ENCODE measurements around the gene MAL.
A peak's percentile ranks its signal among the peaks of the same experiment; 100 is the strongest.

The MAL gene

DNA sequence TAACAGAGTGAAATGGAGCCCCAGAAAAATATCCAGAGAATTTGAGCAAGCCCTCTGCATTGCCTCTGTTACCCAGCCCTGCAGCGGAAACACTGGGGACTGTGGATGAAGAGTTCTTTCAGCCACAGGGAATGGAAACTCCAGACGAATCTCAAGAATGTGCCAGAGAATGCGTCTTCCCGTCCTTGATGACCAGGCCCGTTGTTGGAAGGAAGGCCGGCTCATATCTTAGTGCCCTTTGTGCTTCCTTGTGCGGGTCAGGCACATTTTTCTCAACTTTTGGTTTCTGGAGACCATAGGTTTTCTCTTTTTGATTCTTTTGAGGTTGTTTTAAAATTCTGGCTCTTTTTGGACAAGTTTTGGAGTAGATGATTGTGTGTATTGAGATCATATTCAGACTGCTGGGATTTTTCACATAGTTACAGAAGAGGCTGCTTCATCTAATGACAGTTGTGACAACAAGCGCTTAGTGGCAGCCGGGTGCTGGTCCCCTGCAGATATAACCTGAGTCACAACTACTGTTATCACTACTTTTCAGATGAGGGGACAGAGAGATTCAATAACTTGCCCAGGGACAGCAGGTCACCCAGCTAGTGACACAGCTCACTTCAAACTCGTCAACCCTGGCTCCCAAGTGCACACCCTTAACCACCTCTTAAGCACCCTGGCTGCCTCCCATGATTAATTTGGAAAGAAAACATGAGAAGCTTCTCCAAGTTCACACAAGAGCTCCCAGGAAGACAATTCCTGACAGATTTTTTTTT, 15.7 kb downstream of the MAL start:
- no peak for DNase-seq (ENCODE audit: low read depth)
- TF ChIP-seq, protein P1, sequence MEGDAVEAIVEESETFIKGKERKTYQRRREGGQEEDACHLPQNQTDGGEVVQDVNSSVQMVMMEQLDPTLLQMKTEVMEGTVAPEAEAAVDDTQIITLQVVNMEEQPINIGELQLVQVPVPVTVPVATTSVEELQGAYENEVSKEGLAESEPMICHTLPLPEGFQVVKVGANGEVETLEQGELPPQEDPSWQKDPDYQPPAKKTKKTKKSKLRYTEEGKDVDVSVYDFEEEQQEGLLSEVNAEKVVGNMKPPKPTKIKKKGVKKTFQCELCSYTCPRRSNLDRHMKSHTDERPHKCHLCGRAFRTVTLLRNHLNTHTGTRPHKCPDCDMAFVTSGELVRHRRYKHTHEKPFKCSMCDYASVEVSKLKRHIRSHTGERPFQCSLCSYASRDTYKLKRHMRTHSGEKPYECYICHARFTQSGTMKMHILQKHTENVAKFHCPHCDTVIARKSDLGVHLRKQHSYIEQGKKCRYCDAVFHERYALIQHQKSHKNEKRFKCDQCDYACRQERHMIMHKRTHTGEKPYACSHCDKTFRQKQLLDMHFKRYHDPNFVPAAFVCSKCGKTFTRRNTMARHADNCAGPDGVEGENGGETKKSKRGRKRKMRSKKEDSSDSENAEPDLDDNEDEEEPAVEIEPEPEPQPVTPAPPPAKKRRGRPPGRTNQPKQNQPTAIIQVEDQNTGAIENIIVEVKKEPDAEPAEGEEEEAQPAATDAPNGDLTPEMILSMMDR (IDR thresholded peaks at IDR 0.05; ENCODE audit: control insufficient read depth, extremely low read depth, insufficient read depth) = no peak
- H3K4me3 ChIP-seq (ENCODE audit: low read depth, low read length) = no peak overlapping the region

DNA sequence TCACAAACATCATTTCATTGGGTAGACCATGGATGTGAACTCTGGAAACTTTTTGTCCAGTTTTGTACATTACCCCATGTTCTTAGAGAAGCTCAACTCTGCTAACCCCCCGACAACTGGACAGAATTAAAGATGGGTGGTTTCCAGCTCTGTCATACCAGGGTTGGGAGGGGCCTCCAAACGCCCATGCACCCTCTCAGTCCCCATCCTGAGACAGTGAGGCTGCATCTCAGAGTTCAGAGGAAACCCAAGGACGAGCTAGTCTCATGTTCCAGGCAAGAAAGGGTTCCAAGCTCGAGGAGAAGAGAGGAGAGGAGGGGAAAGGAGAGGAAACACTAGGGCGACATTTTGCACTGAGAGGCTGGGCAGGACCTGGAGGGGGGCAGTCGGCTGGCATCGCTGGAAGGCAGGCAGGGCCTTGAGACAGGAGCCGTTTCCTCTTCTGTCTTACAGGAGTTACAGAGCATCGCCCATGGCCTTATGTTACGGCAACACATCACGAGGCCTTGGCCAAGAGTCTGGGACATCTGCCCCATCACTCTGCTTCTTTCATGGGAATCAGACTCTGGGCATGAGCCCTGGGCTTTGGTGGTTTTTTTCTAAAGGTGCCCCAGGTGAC, 16.4 kb downstream of the MAL start:
- no peak overlapping the region for H3K4me3 ChIP-seq (ENCODE audit: low read depth, low read length)
- TF ChIP-seq, protein P1 (IDR thresholded peaks at IDR 0.05; ENCODE audit: control insufficient read depth, extremely low read depth, insufficient read depth) = no peak
- DNase-seq (ENCODE audit: low read depth) = no peak

DNA sequence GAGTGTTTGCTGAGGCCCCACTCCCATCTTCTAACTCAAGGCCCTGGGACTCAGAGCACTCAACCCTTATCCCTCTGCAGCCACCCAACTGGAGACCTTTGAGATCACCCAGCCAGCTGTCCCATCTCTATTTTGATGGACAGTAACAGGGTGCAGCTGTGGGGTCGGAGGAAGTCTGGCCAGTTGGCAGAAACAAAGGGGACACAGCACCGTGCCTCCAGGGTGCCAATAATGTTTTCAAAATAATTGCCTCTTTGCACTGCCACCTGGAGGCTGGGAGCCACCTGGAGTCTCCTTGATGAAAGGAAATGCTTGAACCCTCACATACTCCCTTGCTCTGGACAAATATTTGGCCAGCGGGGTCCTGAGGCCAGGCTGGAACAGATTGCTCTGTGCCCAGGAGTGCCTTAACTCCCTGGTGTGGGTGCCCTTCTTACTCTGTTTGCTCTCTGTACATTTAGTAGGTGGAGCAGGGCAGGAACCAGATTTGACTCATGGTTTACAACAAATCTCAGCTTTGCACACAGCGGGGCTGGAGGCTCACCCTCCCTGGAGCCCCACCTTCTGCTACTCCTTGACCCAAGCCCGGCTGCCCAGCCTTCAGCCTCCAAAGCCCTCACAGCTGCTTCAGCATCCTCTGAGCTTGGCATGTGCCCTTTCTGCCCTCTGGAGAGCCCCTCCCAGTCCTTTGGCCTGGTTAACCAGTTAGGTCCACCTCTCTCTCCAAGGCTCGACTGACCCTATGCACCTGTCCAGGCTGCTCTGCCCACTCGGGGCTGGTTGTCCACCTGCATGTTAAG, 17.2 kb downstream of the MAL start:
- DNase-seq (ENCODE audit: low read depth) = no peak
- TF ChIP-seq, protein P1 (IDR thresholded peaks at IDR 0.05; ENCODE audit: control insufficient read depth, extremely low read depth, insufficient read depth) = no peak
- no peak overlapping the region for H3K4me3 ChIP-seq (ENCODE audit: low read depth, low read length)

DNA sequence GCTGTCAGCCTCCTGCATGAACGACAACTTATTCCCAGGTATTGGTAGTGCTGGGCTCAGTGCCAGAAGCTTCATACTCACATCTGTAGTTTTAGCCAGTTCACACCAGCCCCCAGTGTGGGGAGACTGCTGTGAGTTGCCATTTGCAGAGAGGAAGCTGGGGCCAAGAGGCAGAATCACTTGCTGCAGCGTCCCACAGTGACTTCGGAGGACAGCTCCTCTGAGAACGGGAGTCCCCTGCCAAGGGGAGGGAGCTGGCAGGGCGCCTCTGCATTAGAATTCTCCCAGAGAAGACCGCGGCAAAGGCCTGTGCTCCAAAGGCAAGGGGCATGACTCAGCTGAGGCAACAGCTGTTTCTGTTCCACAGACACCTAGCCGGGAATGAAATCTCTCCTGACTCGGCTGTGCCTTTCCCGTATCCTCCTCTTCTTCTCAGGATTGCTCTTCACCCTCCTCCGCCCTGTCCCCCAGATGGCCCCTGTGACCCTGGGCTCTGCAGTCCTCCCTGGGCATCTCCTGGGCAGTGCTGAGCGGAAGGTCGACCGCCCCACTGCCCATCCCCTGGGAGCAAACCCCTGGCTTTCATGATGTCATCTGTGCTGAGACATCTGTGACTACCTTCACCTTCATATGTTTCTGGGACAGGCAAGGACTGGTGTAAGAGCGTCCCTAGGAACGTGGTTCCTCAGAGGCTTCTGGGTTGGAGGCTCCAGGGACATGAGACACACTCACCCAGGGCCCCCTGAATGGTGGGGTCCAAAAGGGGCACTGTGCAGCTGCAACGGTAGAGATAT, 18.0 kb downstream of the MAL start:
- TF ChIP-seq, protein P1 (IDR thresholded peaks at IDR 0.05; ENCODE audit: control insufficient read depth, extremely low read depth, insufficient read depth) = no peak
- no peak overlapping the region for H3K4me3 ChIP-seq (ENCODE audit: low read depth, low read length)
- peak; percentile 39 for DNase-seq (ENCODE audit: low read depth)

DNA sequence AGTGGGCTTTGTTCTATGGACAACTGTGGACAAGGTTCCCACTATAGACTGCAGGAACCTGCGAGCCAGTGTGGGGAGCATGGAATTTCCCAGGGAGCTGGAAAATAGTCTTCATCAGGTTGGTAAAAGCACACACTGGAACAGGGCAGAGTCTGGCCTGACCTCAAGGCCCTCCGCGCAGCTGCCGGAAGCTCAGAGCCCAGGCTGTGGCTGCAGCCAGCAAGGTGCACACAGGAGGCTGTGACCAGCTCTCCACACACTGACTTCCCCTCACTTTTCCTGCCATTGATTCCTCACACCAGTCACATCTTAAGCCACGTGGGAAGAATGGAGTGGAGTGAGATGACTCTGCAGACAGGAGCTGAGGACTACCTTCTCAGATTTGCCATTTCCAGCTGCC, 19.1 kb downstream of the MAL start:
- no peak for DNase-seq (ENCODE audit: low read depth)
- TF ChIP-seq, protein P1 (IDR thresholded peaks at IDR 0.05; ENCODE audit: control insufficient read depth, extremely low read depth, insufficient read depth) = no peak
- no peak overlapping the region for H3K4me3 ChIP-seq (ENCODE audit: low read depth, low read length)

DNA sequence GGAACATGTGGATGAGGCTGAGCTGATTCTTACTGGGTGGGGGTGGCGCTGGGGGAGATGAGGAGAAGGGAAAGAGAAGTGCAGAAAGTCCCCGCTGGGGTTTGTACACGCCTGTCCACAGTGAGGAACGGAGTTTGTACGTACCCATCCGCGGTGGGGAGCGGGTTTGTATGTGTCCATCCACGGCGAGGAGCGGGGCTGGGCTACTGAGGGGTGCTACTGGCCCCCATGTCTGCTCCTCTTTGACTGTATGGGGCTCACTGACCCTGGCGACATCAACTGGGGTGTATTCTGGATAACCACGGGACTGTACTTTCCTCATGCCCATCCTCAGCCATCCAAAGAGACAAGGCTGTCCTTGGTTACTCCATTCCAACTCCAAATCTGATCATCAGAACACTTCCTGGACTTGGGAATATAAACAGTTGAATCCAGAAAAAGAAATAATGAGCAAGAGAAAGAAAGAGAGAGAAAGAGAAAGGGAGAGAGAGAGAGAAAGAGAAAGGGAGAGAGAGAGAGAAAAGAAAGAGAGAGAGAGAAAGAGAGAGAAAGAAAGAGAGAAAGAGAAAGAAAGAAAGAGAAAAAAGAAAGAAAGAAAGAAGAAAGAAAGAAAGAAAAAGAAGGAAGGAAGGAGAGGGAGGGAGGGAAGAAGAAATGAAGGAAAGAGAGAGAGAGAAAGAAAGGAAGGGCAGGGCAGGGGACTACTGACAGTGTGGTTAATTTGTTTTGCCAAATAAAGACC, 21.0 kb downstream of the MAL start:
- TF ChIP-seq, protein P1 (IDR thresholded peaks at IDR 0.05; ENCODE audit: control insufficient read depth, extremely low read depth, insufficient read depth) = no peak
- H3K4me3 ChIP-seq (ENCODE audit: low read depth, low read length) = no peak overlapping the region
- no peak for DNase-seq (ENCODE audit: low read depth)
